ENCODE data around the gene ASCL2. TPM values are rescaled to one million over a fixed set of nuclear protein-coding genes. Genes with fewer than 3 reads are reported as not detected.

The ASCL2 gene
- total and polyA plus RNA-seq, 2 of the 4 experiments (the other 2 are of a cell fraction), result not detected

GRCh38 chr11:2280208-2280607, 9.8 kb upstream of the ASCL2 start:
- no peak for TF ChIP-seq NFE2L2 (IDR thresholded peaks at IDR 0.05; ENCODE audit: low read depth, low read length)
- TF ChIP-seq RFX5 (IDR thresholded peaks at IDR 0.05; ENCODE audit: low read depth, low read length), result no peak
- no peak for TF ChIP-seq POLR2A (IDR thresholded peaks at IDR 0.05; ENCODE audit: low read depth, low read length)
- no peak for TF ChIP-seq CTCF (conservative IDR thresholded peaks at IDR 0.05; ENCODE audit: low read depth, low read length)
- TF ChIP-seq MAZ (IDR thresholded peaks at IDR 0.05; ENCODE audit: borderline replicate concordance, low read depth, low read length), result no peak
- TF ChIP-seq CHD1 (IDR thresholded peaks at IDR 0.05; ENCODE audit: low read depth, low read length), result no peak
- no peak for TF ChIP-seq RAD21 (IDR thresholded peaks at IDR 0.05; ENCODE audit: low read length)
- no peak for TF ChIP-seq RCOR1 (IDR thresholded peaks at IDR 0.05; ENCODE audit: insufficient replicate concordance, low read length)
- no peak for TF ChIP-seq CEBPB (IDR thresholded peaks at IDR 0.05; ENCODE audit: low read depth, low read length)
- TF ChIP-seq BHLHE40 (IDR thresholded peaks at IDR 0.05; ENCODE audit: low read depth, low read length), result no peak
- no peak for TF ChIP-seq SMC3 (IDR thresholded peaks at IDR 0.05; ENCODE audit: low read depth, low read length)
- no peak for TF ChIP-seq FOS (IDR thresholded peaks at IDR 0.05; ENCODE audit: low read depth, low read length)
- no peak for TF ChIP-seq MXI1 (IDR thresholded peaks at IDR 0.05; ENCODE audit: borderline replicate concordance, low read depth, low read length)
- TF ChIP-seq MAFK (IDR thresholded peaks at IDR 0.05; ENCODE audit: low read depth, low read length), result no peak
- TF ChIP-seq ELK1 (IDR thresholded peaks at IDR 0.05; ENCODE audit: borderline replicate concordance, low read depth, low read length), result no peak
- TF ChIP-seq USF2 (IDR thresholded peaks at IDR 0.05; ENCODE audit: low read depth, low read length), result no peak
- Histone ChIP-seq H3K14ac (replicated peaks; ENCODE audit: low read depth, low read length) (no peak overlapping the region), H3K9ac (ENCODE audit: low read depth, low read length) (no peak overlapping the region), H2BK20ac (ENCODE audit: low read depth, low read length) (no peak overlapping the region), H4K20me1 (ENCODE audit: insufficient read depth, low read length) (no peaks in the 10 kb centered on the region), H2AFZ (replicated peaks; ENCODE audit: low read length, poor library complexity) (no peak overlapping the region), H4K91ac (ENCODE audit: insufficient read depth, low read depth, low read length) (no peak overlapping the region), H3K79me1 (ENCODE audit: low read depth in 1 of 2, low read length in 2 of 2) (no peaks in the 10 kb centered on the region), H3K18ac (ENCODE audit: low read depth, low read length) (no peak overlapping the region), H3K56ac (ENCODE audit: extremely low read depth, insufficient read depth, low read length) (no peak overlapping the region; the same call in 1 of the 2 replicates), H3K9me3 (ENCODE audit: control insufficient read depth, insufficient read depth, low read length) (no peaks in the 10 kb centered on the region), H3K27me3 (ENCODE audit: control insufficient read depth, insufficient read depth, low read length) (peaks cover 36% of the 10 kb centered on the region), H3K4me3 (ENCODE audit: insufficient read depth, low read depth, low read length) (no peak overlapping the region), H4K5ac (ENCODE audit: low read depth, low read length) (no peak overlapping the region), H2AK9ac (replicated peaks; ENCODE audit: low read depth, low read length, poor library complexity) (no peak overlapping the region), H3K36me3 (ENCODE audit: control insufficient read depth, insufficient read depth, low read length) (no peaks in the 10 kb centered on the region), H3K4ac (ENCODE audit: low read depth, low read length) (no peak overlapping the region), H3K9me1 (ENCODE audit: insufficient read depth, low read length) (no peaks in the 10 kb centered on the region), H2BK15ac (ENCODE audit: low read depth, low read length) (no peak overlapping the region), H4K8ac (ENCODE audit: low read depth in 2 of 2, low read length in 2 of 2) (no peak overlapping the region), H2BK5ac (ENCODE audit: low read depth, low read length, poor library complexity, severe bottlenecking) (no peak overlapping the region), H2BK120ac (ENCODE audit: low read depth, low read length) (no peak overlapping the region), H3K27ac (ENCODE audit: insufficient read depth, low read length) (no peak overlapping the region), H2AK5ac (ENCODE audit: low read depth, low read length) (no peak overlapping the region), H3K4me1 (ENCODE audit: control insufficient read depth, insufficient read depth, low read length) (no peaks in the 10 kb centered on the region), H3K23ac (ENCODE audit: low read depth, low read length) (no peak overlapping the region), H3K4me2 (ENCODE audit: low read depth, low read length) (no peak overlapping the region)
- no peak for ATAC-seq (ENCODE audit: low read depth)
- in situ Hi-C loops (cut with MboI; ENCODE audit: low sequenced_read_pairs) (no loop called here), intact Hi-C loops (cut with micrococcal nuclease) (no loop called here), dilution Hi-C loops (cut with HindIII; ENCODE audit: low sequenced_read_pairs, unreplicated experiment) (no loop called here)
- no peak for DNase-seq
- CTCF ChIA-PET, result no interaction called here
- WGBS, 2 experiments (ENCODE audit: extremely low coverage in 2 of 2, insufficient read length in 1 of 2), result no CpG with 5 or more reads among the region's 2 CpGs
- BruUV-seq (replicated peaks), result no TSS peak
- POLR2A ChIA-PET (ENCODE audit: unreplicated experiment), result no interaction called here

Measured in IMR-90 (cell line).